Memory B cell (primary cell): ENCODE results near the gene KCTD21.
A peak's percentile ranks its signal among the peaks of the same experiment; 100 is the strongest.

Experiments
- ATAC-seq: fragments of 150-1000 bp; cut with Tn5 transposase; 2 replicates; pipeline ENCODE4 v1.10.0; 2021; ENCODE audit warnings: low read depth, mild to moderate bottlenecking, moderate library complexity
- DNase-seq, 2 donors: peaks; one replicate each; pipeline ENCODE4 v3.0.0; 2022; ENCODE audit warnings: low spot score in 2 of 2
- H3K27ac Mint-ChIP-seq: one replicate; pipeline ENCODE4 v1.8.0; 2022; ENCODE audit warnings: mild to moderate bottlenecking, moderate library complexity, mixed read lengths
- H3K27me3 Mint-ChIP-seq: one replicate; pipeline ENCODE4 v1.8.0; 2022; ENCODE audit warnings: mixed read lengths
- H3K36me3 Mint-ChIP-seq: one replicate; pipeline ENCODE4 v1.8.0; 2022; ENCODE audit warnings: mild to moderate bottlenecking, mixed read lengths
- H3K4me1 Mint-ChIP-seq: one replicate; pipeline ENCODE4 v1.8.0; 2022; ENCODE audit warnings: mixed read lengths
- H3K4me3 Mint-ChIP-seq: one replicate; pipeline ENCODE4 v1.8.0; 2022; ENCODE audit warnings: mild to moderate bottlenecking, moderate library complexity, mixed read lengths
- H3K9me3 Mint-ChIP-seq: one replicate; pipeline ENCODE4 v1.8.0; 2022; ENCODE audit warnings: mixed read lengths

Gene KCTD21

DNA sequence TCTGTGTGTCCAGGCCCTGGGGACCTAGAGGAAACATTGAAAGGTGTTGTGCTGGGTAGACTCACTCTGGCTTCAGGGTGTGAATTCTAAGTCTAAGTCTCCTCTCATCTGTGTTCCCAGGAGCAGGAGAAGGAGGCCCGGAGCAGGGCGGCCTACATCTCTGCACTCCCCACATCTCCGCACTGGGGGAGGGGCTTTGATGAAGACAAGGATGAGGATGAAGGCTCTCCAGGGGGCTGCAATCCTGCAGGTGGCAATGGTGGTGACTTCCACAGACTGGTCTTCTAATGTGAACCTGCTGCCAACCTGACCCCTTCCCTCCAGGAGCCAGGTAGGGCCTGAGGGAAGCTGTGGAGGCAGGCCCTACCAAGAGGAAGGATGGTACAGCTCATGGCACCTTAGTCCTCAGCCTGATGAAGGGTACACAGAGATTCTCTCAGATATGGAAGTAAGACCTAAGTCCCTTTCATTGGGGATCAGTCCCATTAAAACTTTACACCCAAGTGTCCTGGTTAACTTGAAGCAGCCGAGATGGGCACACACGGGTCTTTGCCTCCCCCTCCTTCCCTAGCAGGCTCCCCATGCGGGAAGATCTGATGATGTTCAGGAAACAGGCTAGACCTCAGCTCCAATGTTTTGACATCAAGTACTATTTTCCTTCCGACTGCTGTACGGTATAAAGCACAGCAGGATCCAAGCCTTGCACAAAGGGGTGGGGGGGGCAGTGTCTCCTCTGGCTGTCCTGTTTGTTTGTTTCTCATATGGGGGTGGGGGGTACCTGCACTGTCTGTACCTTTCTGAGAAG is 25.3 kb upstream of the KCTD21 start:
- peaks cover 12% of the 10 kb centered on the region for H3K36me3 Mint-ChIP-seq
- no peaks in the 10 kb centered on the region for H3K4me1 Mint-ChIP-seq
- H3K9me3 Mint-ChIP-seq, result no peaks in the 10 kb centered on the region
- no peaks in the 10 kb centered on the region for H3K27me3 Mint-ChIP-seq
- ATAC-seq (no peak), DNase-seq (no peak)
- no peak overlapping the region for H3K27ac Mint-ChIP-seq
- H3K4me3 Mint-ChIP-seq, result no peak overlapping the region

DNA sequence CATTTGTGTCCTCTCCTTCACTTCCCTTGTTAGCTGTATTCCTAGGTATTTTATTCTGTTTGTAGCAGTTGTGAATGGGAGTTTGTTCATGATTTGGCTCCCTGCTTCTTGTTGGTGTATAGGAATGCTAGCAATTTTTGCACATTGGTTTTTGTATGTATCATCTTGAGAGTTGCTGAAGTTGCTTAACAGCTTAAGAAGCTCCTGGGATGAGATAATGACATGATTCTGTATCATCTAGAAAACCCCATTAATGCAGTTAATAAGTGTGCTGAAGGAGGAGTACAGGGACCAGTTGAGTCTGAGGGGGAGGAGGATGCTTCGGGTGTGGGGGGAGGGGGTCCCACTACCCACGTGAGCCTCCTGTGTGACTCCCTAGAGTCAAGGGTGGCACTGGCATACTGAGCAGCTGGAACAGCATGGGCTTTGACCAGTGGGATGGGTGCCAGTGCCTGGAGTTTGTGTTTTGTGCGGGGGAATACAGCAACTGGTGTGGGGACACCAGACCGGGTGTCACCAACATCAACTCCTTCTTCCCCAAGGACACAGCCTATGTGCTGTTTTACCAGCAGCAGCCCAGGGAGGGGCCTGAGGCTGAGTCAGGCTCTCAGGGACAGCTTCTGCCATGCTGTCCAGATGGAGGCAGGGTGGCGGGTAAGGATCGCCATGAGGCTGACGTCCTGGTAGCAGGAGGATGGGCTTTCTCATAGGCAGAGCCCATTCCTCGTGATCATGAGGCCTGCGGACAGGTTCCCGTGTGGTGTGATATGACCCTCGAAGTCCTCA is 24.4 kb upstream of the KCTD21 start:
- Mint-ChIP-seq H3K4me3 (no peak overlapping the region), H3K9me3 (no peaks in the 10 kb centered on the region), H3K36me3 (peaks cover 4% of the 10 kb centered on the region), H3K27ac (no peak overlapping the region), H3K27me3 (no peaks in the 10 kb centered on the region), H3K4me1 (no peaks in the 10 kb centered on the region)
- DNase-seq (no peak), ATAC-seq (no peak)

DNA sequence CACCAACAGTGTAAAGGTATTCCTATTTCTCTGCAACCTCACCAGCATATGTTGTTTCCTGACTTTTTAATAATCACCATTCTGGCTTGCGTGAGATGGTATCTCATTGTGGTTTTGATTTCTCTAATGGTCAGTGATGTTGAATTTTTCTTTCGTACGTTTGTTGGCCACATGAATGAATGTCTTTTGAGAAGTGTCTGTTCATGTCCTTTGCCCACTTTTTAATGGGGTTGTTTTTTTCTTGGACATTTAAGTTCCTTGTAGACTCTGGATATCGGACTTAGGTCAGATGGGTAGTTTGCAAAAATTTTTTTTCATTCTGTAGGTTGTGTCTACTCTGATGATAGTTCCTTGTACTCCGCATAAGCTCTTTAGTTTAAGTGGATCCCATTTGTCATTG is 23.1 kb upstream of the KCTD21 start:
- H3K27ac Mint-ChIP-seq, result no peak overlapping the region
- ATAC-seq (no peak), DNase-seq (no peak)
- no peaks in the 10 kb centered on the region for H3K4me1 Mint-ChIP-seq
- no peaks in the 10 kb centered on the region for H3K36me3 Mint-ChIP-seq
- no peaks in the 10 kb centered on the region for H3K9me3 Mint-ChIP-seq
- H3K27me3 Mint-ChIP-seq, result no peaks in the 10 kb centered on the region
- no peak overlapping the region for H3K4me3 Mint-ChIP-seq

DNA sequence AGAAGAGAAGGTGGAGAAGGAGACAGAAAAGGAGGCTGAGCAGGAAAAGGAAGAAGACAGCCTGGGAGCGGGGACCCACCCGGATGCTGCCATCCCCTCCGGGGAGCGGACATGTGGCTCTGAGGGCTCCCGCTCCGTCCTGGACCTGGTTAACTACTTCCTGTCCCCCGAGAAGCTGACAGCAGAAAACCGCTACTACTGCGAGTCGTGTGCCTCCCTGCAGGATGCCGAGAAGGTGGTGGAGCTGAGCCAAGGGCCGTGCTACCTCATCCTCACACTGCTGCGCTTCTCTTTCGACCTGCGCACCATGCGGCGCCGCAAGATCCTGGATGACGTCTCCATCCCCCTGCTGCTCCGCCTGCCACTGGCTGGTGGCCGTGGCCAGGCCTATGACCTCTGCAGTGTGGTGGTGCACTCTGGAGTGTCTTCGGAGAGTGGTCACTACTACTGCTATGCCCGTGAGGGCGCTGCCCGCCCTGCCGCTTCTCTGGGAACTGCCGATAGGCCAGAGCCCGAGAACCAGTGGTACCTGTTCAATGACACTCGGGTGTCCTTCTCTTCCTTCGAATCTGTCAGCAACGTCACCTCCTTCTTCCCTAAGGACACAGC is 21.7 kb upstream of the KCTD21 start:
- Mint-ChIP-seq H3K9me3 (no peaks in the 10 kb centered on the region), H3K4me1 (no peaks in the 10 kb centered on the region), H3K4me3 (no peak overlapping the region), H3K27me3 (no peaks in the 10 kb centered on the region), H3K36me3 (peaks cover 2% of the 10 kb centered on the region), H3K27ac (no peak overlapping the region)
- ATAC-seq (no peak), DNase-seq (no peak)

DNA sequence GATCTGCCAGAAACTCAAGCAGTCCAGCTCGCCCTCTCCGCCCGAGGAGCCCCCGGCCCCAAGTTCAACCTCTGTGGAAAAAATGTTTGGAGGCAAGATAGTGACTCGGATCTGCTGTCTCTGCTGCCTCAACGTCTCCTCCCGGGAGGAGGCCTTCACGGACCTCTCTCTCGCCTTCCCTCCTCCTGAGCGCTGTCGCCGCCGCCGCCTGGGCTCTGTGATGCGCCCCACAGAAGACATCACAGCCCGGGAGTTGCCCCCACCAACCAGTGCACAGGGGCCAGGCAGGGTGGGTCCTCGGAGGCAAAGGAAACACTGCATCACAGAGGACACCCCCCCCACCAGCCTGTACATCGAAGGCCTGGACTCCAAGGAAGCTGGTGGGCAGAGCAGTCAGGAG is 21.1 kb upstream of the KCTD21 start:
- Mint-ChIP-seq H3K4me3 (no peak overlapping the region), H3K27me3 (no peaks in the 10 kb centered on the region), H3K4me1 (no peaks in the 10 kb centered on the region), H3K27ac (no peak overlapping the region), H3K9me3 (no peaks in the 10 kb centered on the region), H3K36me3 (peaks cover 2% of the 10 kb centered on the region)
- ATAC-seq, result no peak
- DNase-seq, result no peak

DNA sequence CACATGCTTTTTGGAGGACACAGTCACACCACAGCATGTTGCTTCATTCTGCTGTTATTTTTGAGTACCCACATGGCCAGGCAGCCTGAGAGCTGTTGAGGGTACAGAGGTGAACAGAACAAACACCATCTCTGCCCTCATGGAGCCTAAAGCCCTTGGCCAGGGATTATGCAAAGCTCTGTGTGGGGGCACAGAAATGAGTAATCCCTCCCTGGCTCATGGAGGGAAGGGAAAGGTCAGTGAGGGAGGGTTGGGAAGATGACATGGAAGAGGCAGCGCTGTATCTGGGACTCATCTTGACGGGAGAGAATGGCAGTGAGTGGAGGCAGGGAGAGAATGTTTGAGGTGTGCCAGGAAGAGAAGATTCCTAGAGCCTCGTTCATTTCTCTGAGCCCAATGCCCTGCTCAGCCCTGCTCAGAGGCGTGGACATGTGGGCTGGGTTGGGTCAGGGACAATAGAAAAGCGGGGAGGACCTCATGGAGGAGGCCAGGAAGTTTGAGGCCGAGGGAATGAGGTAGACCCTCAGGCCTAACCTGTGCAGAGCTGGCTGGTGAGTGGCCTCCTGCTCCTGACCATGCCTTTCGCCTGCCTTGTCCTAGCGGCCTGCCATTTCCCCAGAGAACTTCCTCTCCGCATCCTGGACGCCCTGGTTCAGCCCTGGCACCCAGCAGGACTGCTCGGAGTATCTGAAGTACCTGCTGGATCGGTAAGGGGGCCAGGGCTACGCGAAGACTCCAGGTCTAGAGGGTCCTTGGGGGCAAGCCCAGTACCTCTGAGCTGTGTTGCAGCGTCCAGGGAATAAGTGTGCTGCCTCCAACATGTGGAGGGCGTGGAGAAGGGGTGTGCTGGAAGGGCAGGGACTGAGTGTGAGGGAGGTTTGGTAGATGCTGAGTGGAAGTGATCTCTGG is 20.1 kb upstream of the KCTD21 start:
- Mint-ChIP-seq H3K27me3 (no peaks in the 10 kb centered on the region), H3K4me3 (no peak overlapping the region), H3K27ac (no peak overlapping the region), H3K4me1 (no peaks in the 10 kb centered on the region), H3K36me3 (peaks cover 2% of the 10 kb centered on the region), H3K9me3 (no peaks in the 10 kb centered on the region)
- no peak for ATAC-seq
- no peak for DNase-seq

DNA sequence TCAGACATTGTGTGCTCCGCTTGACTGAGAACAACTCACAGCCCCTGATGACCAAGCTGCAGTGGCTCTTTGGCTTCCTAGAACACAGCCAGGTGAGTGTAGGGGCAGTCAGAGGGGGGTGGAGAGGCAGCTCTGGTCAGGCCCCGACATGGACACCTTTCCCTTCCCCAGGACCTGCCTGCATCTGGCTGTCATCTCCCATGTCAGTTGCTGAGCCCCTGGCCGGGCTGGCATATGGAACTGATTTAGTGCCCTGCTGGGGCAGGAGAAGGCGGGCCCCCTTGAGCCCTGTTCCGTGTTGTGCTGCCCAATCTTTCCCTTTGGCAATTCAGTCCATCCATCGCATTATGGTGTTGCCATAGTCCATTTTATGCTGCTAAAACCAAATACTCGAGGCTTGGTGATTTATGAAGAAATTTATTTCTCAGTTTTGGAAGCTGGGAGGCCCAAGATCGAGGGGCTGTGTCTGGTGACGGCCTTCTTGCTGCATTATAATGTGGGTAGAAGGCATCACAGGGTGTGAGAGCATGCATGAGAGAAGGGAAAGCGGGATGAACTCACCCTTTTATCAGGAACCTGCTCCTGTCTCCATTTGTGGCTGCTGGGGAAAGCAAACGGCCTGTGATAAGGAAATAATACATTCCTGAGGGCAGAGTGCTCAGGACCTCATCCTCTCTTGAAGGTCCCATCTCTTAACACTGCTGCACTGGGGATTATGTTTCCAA is 19.3 kb upstream of the KCTD21 start:
- Mint-ChIP-seq H3K36me3 (peaks cover 2% of the 10 kb centered on the region), H3K27me3 (no peaks in the 10 kb centered on the region), H3K27ac (no peak overlapping the region), H3K4me1 (peaks cover 5% of the 10 kb centered on the region), H3K9me3 (no peaks in the 10 kb centered on the region), H3K4me3 (no peak overlapping the region)
- no peak for ATAC-seq
- DNase-seq, result no peak

DNA sequence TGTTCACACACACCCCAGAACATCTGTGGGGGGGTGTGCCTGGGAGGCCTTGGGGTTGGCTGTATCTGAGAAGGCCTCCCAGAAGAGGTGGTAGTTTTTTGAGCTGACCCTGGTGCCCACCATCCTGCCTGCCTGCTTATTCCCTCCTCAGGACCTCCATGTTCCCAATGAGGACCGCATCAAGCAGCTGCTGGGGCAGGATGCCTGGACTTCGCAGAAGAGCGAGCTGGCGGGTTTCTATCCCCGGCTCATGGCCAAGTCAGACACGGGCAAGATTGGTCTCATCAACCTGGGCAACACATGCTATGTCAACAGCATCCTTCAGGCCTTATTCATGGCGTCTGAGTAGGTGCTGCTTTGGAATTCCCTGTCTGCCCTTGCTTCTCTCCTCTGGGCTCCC is 17.3 kb upstream of the KCTD21 start:
- Mint-ChIP-seq H3K36me3 (peaks cover 5% of the 10 kb centered on the region), H3K9me3 (no peaks in the 10 kb centered on the region), H3K27ac (no peak overlapping the region), H3K4me3 (no peak overlapping the region), H3K27me3 (no peaks in the 10 kb centered on the region), H3K4me1 (peaks cover 13% of the 10 kb centered on the region)
- ATAC-seq, result no peak
- DNase-seq, result no peak

DNA sequence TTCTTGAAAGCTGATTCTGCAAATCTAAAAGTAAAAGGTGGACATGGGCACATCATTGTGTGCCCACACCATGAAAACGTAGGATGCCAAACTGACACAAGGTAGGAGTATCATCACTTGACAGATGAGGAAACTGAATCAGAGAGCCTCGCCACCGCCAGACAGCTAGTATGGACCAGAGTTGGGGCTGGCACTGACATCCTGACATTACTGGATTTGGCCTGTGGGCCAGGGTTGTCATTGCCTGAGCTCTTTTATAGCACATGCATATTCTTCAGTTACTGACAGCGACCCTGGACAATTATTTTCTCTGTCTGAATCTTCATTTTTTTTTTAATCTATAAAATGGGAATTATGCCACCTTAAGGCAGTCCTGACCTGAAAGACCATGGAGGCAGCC is 16.8 kb upstream of the KCTD21 start:
- Mint-ChIP-seq H3K36me3 (peaks cover 5% of the 10 kb centered on the region), H3K27me3 (no peaks in the 10 kb centered on the region), H3K27ac (no peak overlapping the region), H3K9me3 (no peaks in the 10 kb centered on the region), H3K4me1 (peaks cover 13% of the 10 kb centered on the region), H3K4me3 (no peak overlapping the region)
- ATAC-seq, result no peak
- no peak for DNase-seq

DNA sequence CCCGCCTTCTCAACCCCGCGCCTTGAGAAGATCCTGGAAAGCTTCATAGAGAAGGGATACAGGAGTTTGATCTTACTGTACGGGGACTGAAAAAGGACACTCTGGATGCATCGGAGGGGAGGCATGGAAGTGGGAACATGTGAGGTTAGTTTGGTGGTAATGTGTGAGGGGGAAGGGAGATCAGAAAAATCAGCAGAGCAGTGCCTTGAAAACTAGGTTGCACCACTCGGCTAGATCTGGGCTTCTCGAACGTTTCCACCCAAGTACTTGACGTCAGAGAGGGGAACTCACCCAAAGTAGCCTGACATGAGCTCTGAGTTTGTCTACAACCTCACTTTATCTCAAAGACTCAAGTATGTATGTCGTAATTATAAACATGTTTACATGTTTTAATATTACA is 14.8 kb upstream of the KCTD21 start:
- Mint-ChIP-seq H3K27me3 (no peaks in the 10 kb centered on the region), H3K27ac (peak overlapping the region; percentile 5)
- no peak for ATAC-seq

DNA sequence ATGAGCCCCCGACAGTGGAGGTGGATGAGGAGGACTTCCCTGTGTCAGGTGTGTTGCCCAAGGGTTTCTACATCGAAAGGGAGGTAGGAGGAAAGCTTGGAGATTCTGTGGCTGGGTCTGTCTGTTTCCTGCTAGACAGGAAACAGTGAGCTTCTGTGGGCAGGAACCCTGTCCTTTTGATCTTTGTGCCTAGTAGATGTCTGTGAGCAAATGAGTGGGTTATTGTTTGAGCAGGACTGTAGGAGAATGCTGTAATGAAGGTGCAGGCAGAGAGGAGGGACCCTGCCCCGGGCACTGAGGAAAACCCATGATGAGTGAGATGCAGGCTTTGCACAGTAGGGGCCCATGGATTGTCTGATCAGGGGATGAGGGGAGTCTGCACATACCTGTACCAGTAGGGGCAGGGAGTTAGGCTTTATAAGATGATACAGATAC is 14.3 kb upstream of the KCTD21 start:
- H3K27me3 Mint-ChIP-seq, result no peaks in the 10 kb centered on the region
- no peak overlapping the region for H3K4me3 Mint-ChIP-seq
- DNase-seq (no peak), ATAC-seq (peak; percentile 46)
- H3K9me3 Mint-ChIP-seq, result no peaks in the 10 kb centered on the region
- peaks cover 13% of the 10 kb centered on the region for H3K4me1 Mint-ChIP-seq
- peak overlapping the region; percentile 5 for H3K27ac Mint-ChIP-seq
- peaks cover 8% of the 10 kb centered on the region for H3K36me3 Mint-ChIP-seq

More for the DNA sequence above, 14.8 kb upstream of the KCTD21 start:
- Mint-ChIP-seq H3K36me3 (peaks cover 8% of the 10 kb centered on the region), H3K9me3 (no peaks in the 10 kb centered on the region), H3K4me1 (peaks cover 13% of the 10 kb centered on the region), H3K4me3 (no peak overlapping the region)
- DNase-seq, result no peak

DNA sequence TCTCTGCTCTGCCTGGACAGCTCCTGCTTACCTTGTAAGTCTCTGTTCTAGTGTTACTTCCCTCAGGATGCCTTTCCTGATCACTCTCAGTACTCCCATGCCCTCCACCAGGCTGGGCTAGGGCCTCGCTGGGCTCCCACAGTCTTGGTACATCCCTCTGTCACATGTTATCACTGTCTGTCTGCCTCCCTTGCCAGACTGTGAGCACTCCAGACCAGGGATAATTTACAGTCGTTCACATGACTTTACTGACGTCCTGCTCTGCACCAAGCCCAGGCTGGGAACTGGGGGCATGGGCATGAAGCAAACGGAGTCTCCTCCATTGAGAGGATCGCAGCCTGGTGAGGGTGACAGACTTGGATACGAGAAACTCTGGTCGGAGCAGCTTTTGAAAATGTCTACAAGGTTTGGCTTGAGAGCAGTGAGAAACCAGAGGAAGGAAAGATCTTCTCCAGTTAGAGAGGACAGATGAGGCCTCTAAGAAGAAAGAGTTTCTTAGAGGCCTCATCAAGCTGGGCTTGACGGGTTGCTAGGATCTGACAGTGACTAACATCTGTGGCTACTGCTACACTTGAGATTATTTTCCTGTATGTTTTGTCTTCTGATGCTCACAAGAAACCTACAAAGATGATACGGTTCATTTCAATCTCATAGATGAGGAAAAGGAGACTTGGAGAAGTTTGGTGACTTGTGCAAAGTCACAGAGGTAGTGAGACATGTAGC is 12.8 kb upstream of the KCTD21 start:
- Mint-ChIP-seq H3K9me3 (no peaks in the 10 kb centered on the region), H3K4me1 (peaks cover 13% of the 10 kb centered on the region), H3K4me3 (no peak overlapping the region), H3K36me3 (peaks cover 8% of the 10 kb centered on the region), H3K27me3 (no peaks in the 10 kb centered on the region), H3K27ac (no peak overlapping the region)
- no peak for DNase-seq
- ATAC-seq, result no peak

DNA sequence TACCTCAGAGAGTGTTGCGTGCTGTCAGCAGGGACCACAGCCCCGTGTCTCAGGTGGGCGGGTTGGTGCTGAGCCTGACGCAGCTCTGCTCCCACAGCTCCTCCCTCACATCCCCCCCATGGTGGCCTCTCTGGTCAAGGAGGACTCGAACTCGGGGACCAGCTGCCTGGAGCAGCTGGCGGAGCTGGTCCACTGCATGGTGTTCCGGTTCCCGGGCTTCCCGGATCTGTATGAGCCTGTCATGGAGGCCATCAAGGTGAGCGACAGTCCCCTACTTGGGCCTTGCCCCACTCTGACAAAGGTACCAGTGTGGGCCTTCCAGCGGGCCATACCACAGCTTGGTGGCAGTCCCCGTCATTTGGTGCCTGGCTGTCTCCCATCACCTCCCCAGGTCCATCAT is 12.1 kb upstream of the KCTD21 start:
- no peak overlapping the region for H3K4me3 Mint-ChIP-seq
- no peaks in the 10 kb centered on the region for H3K27me3 Mint-ChIP-seq
- no peak overlapping the region for H3K27ac Mint-ChIP-seq
- peaks cover 13% of the 10 kb centered on the region for H3K4me1 Mint-ChIP-seq
- H3K9me3 Mint-ChIP-seq, result no peaks in the 10 kb centered on the region
- ATAC-seq, result no peak
- no peak for DNase-seq
- peaks cover 7% of the 10 kb centered on the region for H3K36me3 Mint-ChIP-seq
